NB4 (cell line): ENCODE measurements around the gene CAPN12.

Experiments
- CTCF ChIP-seq: IDR thresholded peaks from one replicate; pipeline ENCODE4 v1.5.1; 2012; ENCODE audit warnings: low read depth, low read length
- MYC ChIP-seq: IDR thresholded peaks from 2 replicates; pipeline ENCODE4 v1.6.1; 2011; ENCODE audit warnings: low read depth, low read length
- POLR2A ChIP-seq: IDR thresholded peaks from 2 replicates; pipeline ENCODE4 v1.6.1; 2011; ENCODE audit warnings: mild to moderate bottlenecking; ENCODE audit not compliant: insufficient read length; ENCODE audit errors: extremely low read depth
- TF ChIP-seq, protein P1 (sequence below): IDR thresholded peaks from 2 replicates; pipeline ENCODE4 v1.6.1; 2011; ENCODE audit warnings: low read depth, low read length

DNA sequence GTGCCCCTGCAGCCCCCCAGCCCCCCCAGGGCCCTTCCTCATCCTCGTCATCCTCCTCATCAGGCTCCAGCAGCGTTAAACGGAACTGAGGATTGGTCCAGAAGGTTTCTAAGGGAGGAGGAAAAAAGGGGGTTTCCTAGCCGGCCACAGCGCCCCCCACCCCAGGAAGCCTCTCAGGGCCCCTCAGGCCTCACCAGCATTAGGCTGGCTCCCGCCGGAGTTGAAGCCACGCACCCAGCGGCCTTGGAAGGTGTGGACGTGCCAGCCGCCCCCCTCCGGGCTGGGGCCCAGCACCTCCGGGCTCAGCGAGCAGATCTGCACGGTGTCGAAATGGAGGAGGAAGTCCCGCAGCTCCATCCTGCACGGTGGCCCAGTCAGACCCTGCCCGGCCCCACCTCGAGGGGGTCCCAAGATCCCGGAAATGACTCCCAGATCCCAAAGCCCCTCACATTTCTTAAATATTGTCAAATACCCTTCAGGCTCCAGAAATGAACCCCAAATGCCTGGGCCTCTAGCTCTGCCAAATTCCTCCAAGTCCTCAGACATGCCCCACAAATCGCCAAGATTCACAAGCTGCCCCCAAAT lies 6.9 kb downstream of the CAPN12 start:
- TF ChIP-seq CTCF = no peak
- TF ChIP-seq, protein P1, sequence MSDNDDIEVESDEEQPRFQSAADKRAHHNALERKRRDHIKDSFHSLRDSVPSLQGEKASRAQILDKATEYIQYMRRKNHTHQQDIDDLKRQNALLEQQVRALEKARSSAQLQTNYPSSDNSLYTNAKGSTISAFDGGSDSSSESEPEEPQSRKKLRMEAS = no peak
- no peak for TF ChIP-seq POLR2A
- no peak for TF ChIP-seq MYC
